ENCODE measurements around the gene BAX. TPM values are rescaled to one million over a fixed set of nuclear protein-coding genes. Genes with fewer than 3 reads are reported as not detected.

Gene BAX
- polyA plus RNA-seq, 1 donor (not counting 4 experiments of a cell fraction or from before 2014, with no cell fraction given): 113 TPM

- peak within 1 kb of the TSS; percentile 95 for H3K9ac ChIP-seq (ENCODE audit: control insufficient read depth, extremely low read depth, insufficient read depth, low read length)
- peaks cover 18 to 22% of the 10 kb centered on the region in 2 experiments for H3K36me3 ChIP-seq (ENCODE audit: control insufficient read depth in 2 of 2, extremely low read depth in 1 of 2, insufficient read depth in 2 of 2, low read length in 2 of 2)
- H2AFZ ChIP-seq (ENCODE audit: control insufficient read depth, low read length): peak within 1 kb of the TSS; percentile 80
- H3K27me3 ChIP-seq (ENCODE audit: control insufficient read depth, extremely low read depth, insufficient read depth, low read length): no peaks in the 10 kb centered on the region
- H3K9me1 ChIP-seq (ENCODE audit: control insufficient read depth, extremely low read depth, insufficient read depth, low read length): peaks cover 3% of the 10 kb centered on the region
- peaks cover 75% of the 10 kb centered on the region for H3K79me2 ChIP-seq (ENCODE audit: control insufficient read depth, insufficient read depth, low read length)
- peaks cover 15% of the 10 kb centered on the region for H3K4me1 ChIP-seq (ENCODE audit: control insufficient read depth, extremely low read depth, insufficient read depth, low read length)
- no peaks in the 10 kb centered on the region for H3K9me3 ChIP-seq (ENCODE audit: control insufficient read depth, low read depth, low read length)
- dilution Hi-C loops (cut with MboI; ENCODE audit: extremely low pct_ligation_motif_present, low sequenced_read_pairs): no loop called here
- H3K4me2 ChIP-seq (ENCODE audit: control insufficient read depth, extremely low read depth, insufficient read depth, low read depth, low read length): peak within 1 kb of the TSS; percentile 88
- TF ChIP-seq EZH2 (IDR thresholded peaks at IDR 0.05; ENCODE audit: low read length) (no peak), CTCF (optimal IDR thresholded peaks at IDR 0.05 in 1 of 3, IDR thresholded peaks at IDR 0.05 in 1 of 3, conservative IDR thresholded peaks at IDR 0.05 in 1 of 3; ENCODE audit: extremely low read depth in 1 of 3, insufficient read depth in 2 of 3, low read length in 3 of 3) (peak; percentile 80 to 99 (median 82))
- no peaks in the 10 kb centered on the region for H4K20me1 ChIP-seq (ENCODE audit: control insufficient read depth, extremely low read depth, insufficient read depth, low read length)
- peak; percentile 96 for DNase-seq (ENCODE audit: low read depth, low spot score)
- peak within 1 kb of the TSS; percentile 92 for H3K27ac ChIP-seq (ENCODE audit: control insufficient read depth, insufficient read depth, low read length)
- peak within 1 kb of the TSS; percentile 76 to 98 (median 95) for H3K4me3 ChIP-seq (ENCODE audit: control insufficient read depth in 2 of 3, extremely low read depth in 1 of 3, insufficient read depth in 2 of 3, low read depth in 1 of 3, low read length in 3 of 3)
- FAIRE-seq: peak; percentile 95
Observed at GRCh38 chr19:48993175-48994034, 38.7 kb downstream of the BAX start, which contains the start of the genes GYS1 and RUVBL2. TSS of gene GYS1 (minus strand) at chr19:48993309. CDS start at chr19:48993112, 197 bp downstream. TSS of gene RUVBL2 (plus strand) at chr19:48993887. CDS start at chr19:48993912, 25 bp downstream.

DNA sequence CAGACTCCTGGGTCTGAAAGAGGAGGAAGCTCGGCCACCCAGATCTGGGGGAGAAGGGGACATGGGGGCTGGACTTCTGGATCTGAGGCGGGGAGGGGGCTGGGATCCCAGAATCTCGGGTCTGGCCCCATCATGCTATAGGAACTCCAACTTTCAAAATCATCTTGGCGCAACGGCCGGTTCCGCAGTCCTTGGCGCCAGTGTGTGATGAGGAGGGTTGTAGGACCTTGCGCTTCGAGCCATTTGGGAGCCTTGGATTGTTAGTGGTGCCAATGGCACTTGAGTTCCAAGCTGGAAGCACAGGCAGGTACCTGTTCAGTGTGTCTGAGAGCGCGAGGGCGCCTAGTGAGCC, 39.3 kb downstream of the BAX start:
- peaks cover 13 to 19% of the 10 kb centered on the region in 2 experiments for H3K36me3 ChIP-seq (ENCODE audit: control insufficient read depth in 2 of 2, extremely low read depth in 1 of 2, insufficient read depth in 2 of 2, low read length in 2 of 2)
- H3K9ac ChIP-seq (ENCODE audit: control insufficient read depth, extremely low read depth, insufficient read depth, low read length): peak overlapping the region; percentile 82
- H3K9me3 ChIP-seq (ENCODE audit: control insufficient read depth, low read depth, low read length): no peaks in the 10 kb centered on the region
- H3K4me1 ChIP-seq (ENCODE audit: control insufficient read depth, extremely low read depth, insufficient read depth, low read length): peaks cover 15% of the 10 kb centered on the region
- H3K27me3 ChIP-seq (ENCODE audit: control insufficient read depth, extremely low read depth, insufficient read depth, low read length): no peaks in the 10 kb centered on the region
- peak overlapping the region; percentile 87 for H3K4me2 ChIP-seq (ENCODE audit: control insufficient read depth, extremely low read depth, insufficient read depth, low read depth, low read length)
- peak overlapping the region; percentile 80 for H2AFZ ChIP-seq (ENCODE audit: control insufficient read depth, low read length)
- FAIRE-seq (no peak), DNase-seq (ENCODE audit: low read depth, low spot score) (no peak)
- H3K27ac ChIP-seq (ENCODE audit: control insufficient read depth, insufficient read depth, low read length): peak overlapping the region; percentile 77
- no peaks in the 10 kb centered on the region for H4K20me1 ChIP-seq (ENCODE audit: control insufficient read depth, extremely low read depth, insufficient read depth, low read length)
- peak overlapping the region; percentile 74 to 98 (median 95) for H3K4me3 ChIP-seq (ENCODE audit: control insufficient read depth in 2 of 3, extremely low read depth in 1 of 3, insufficient read depth in 2 of 3, low read depth in 1 of 3, low read length in 3 of 3)
- peaks cover 77% of the 10 kb centered on the region for H3K79me2 ChIP-seq (ENCODE audit: control insufficient read depth, insufficient read depth, low read length)
- H3K9me1 ChIP-seq (ENCODE audit: control insufficient read depth, extremely low read depth, insufficient read depth, low read length): peaks cover 3% of the 10 kb centered on the region
- dilution Hi-C loops (cut with MboI; ENCODE audit: extremely low pct_ligation_motif_present, low sequenced_read_pairs): no loop called here
- TF ChIP-seq EZH2 (IDR thresholded peaks at IDR 0.05; ENCODE audit: low read length) (no peak), CTCF (optimal IDR thresholded peaks at IDR 0.05 in 1 of 3, IDR thresholded peaks at IDR 0.05 in 1 of 3, conservative IDR thresholded peaks at IDR 0.05 in 1 of 3; ENCODE audit: extremely low read depth in 1 of 3, insufficient read depth in 2 of 3, low read length in 3 of 3) (no peak)

All from keratinocyte (primary cell).